ENCODE results near the gene MTA2.

DNA sequence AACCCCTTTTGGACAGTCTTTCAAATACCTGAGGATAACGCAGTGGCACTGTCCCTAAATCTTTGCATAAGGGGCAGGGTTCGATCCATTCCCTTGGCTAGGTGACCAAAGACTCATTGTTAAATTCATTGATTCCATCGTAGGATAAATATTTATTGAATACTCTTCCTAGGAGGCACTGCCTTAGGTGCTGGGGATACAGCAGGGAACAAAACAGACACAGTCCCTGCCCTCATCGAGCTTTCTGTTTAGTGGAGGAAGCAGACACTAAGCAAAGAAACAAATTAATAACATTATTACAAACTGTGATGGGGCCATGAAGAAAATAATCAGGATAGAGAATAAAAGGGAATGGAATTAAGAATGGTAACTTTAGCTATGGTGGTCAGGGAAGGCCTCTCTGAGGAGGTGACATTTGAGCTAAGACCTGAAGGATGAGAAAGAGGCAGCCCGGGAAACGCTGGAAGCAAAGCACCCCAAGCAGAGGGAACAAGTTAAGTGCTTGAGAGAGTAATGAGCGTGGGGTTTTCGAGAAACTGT is 19.4 kb upstream of the MTA2 start:
- TF ChIP-seq, protein P1, sequence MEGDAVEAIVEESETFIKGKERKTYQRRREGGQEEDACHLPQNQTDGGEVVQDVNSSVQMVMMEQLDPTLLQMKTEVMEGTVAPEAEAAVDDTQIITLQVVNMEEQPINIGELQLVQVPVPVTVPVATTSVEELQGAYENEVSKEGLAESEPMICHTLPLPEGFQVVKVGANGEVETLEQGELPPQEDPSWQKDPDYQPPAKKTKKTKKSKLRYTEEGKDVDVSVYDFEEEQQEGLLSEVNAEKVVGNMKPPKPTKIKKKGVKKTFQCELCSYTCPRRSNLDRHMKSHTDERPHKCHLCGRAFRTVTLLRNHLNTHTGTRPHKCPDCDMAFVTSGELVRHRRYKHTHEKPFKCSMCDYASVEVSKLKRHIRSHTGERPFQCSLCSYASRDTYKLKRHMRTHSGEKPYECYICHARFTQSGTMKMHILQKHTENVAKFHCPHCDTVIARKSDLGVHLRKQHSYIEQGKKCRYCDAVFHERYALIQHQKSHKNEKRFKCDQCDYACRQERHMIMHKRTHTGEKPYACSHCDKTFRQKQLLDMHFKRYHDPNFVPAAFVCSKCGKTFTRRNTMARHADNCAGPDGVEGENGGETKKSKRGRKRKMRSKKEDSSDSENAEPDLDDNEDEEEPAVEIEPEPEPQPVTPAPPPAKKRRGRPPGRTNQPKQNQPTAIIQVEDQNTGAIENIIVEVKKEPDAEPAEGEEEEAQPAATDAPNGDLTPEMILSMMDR (IDR thresholded peaks at IDR 0.05; ENCODE audit: low read length): no peak
- no peak for TF ChIP-seq EZH2 (IDR thresholded peaks at IDR 0.05; ENCODE audit: borderline replicate concordance, low read length)
